Colonic mucosa (tissue), 4 donors: ENCODE measurements around the gene CARD8. TPM values are rescaled to one million over a fixed set of nuclear protein-coding genes. Genes with fewer than 3 reads are reported as not detected.

ENCODE experiments used
- DNase-seq: peaks from one replicate; pipeline ENCODE4 v3.0.0-alpha.2; 2020
- H3K27ac ChIP-seq: fragments of 200-600 bp; one replicate; pipeline ENCODE4 v1.8.0; 2021
- H3K27me3 ChIP-seq: fragments of 200-600 bp; one replicate; pipeline ENCODE4 v1.8.0; 2021
- H3K36me3 ChIP-seq: fragments of 200-600 bp; one replicate; pipeline ENCODE4 v1.8.0; 2021
- H3K4me1 ChIP-seq: fragments of 200-600 bp; one replicate; pipeline ENCODE4 v1.8.0; 2021; ENCODE audit warnings: mild to moderate bottlenecking
- H3K4me3 ChIP-seq: fragments of 200-600 bp; one replicate; pipeline ENCODE4 v1.8.0; 2021
- H3K9ac ChIP-seq, 2 donors: one replicate each; pipeline ENCODE4 v1.7.0; 2013; ENCODE audit warnings: control low read depth in 2 of 2, low read depth in 2 of 2, low read length in 2 of 2
- H3K9me3 ChIP-seq: fragments of 200-600 bp; one replicate; pipeline ENCODE4 v1.8.0; 2021
- intact Hi-C: fragments of 100-400 bp; cut with DNase I; formaldehyde crosslinking; loops from one replicate; pipeline ENCODE4 v1.14.1; 2022
- total RNA-seq, 2 donors: library from RNA; stranded (reverse); fragmentation: NEBNext Ultra II Directional in 1 of 2; extraction: Animal tissue kit (Norgen Biotek cat#: 25700) in 1 of 2; gene quantifications; one replicate each; pipeline ENCODE4 v1.2.1, GENCODE V29; 2021
- TF ChIP-seq, protein P1 (sequence below): fragments of 200-600 bp; IDR thresholded peaks from one replicate; pipeline ENCODE4 v1.8.0; 2022; ENCODE audit warnings: antibody characterized with exemption, mild to moderate bottlenecking
- donor health status: healthy.
- donor health status: DM: no; HTN: no; CAD: no.
- donor health status: DM: no; HTN: no; CAD: no.

Gene CARD8
- total RNA-seq, 2 donors from 2014 or later, result 17.9 to 20.3 TPM

DNA sequence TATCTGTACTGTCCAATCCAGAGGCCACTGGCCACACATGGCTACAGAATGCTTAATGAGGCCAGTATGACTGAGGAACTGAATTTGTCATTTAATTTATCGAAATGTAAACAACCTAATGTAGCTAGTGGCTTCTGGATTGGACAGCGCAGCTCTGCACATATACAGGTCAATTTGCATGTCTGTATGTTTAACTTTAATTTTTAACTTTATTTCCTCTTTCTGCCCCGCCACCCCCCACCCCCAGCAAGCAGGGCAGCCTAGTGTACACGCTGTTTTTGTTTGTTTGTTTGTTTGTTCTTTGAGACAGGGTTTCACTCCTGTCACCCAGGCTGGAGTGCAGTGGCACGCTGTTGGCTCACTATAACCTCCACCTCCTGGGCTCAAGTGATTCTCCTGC lies 69.7 kb downstream of the CARD8 start:
- intact Hi-C loops, result no loop called here

DNA sequence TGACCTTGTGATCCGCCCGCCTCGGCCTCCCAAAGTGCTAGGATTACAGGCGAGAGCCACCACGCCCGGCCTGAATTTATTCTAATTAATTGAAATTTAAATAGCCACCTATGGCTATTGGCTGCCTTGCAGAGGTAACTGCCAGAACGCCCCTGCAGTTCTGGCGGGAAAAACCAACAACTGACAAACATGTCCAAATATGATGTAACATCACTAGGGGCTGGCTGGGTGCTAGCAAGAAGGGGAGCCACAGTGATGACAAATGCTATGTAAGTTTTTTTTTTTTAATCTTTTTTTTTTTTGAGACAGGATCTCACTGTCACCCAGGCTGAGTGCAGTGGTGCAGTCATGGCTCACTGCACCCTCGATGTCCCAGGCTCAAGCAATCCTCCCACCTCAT lies 72.4 kb downstream of the CARD8 start:
- no peak overlapping the region for H3K9ac ChIP-seq
- intact Hi-C loops, result no loop called here
- H3K27ac ChIP-seq, result no peak overlapping the region
- no peaks in the 10 kb centered on the region for H3K9me3 ChIP-seq
- no peaks in the 10 kb centered on the region for H3K27me3 ChIP-seq
- DNase-seq, result no peak
- H3K4me3 ChIP-seq, result no peak overlapping the region
- TF ChIP-seq, protein P1, sequence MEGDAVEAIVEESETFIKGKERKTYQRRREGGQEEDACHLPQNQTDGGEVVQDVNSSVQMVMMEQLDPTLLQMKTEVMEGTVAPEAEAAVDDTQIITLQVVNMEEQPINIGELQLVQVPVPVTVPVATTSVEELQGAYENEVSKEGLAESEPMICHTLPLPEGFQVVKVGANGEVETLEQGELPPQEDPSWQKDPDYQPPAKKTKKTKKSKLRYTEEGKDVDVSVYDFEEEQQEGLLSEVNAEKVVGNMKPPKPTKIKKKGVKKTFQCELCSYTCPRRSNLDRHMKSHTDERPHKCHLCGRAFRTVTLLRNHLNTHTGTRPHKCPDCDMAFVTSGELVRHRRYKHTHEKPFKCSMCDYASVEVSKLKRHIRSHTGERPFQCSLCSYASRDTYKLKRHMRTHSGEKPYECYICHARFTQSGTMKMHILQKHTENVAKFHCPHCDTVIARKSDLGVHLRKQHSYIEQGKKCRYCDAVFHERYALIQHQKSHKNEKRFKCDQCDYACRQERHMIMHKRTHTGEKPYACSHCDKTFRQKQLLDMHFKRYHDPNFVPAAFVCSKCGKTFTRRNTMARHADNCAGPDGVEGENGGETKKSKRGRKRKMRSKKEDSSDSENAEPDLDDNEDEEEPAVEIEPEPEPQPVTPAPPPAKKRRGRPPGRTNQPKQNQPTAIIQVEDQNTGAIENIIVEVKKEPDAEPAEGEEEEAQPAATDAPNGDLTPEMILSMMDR, result no peak
- no peaks in the 10 kb centered on the region for H3K36me3 ChIP-seq
- no peaks in the 10 kb centered on the region for H3K4me1 ChIP-seq

More for the DNA sequence above, 69.7 kb downstream of the CARD8 start:
- Histone ChIP-seq H3K27ac (no peak overlapping the region), H3K36me3 (no peaks in the 10 kb centered on the region), H3K4me1 (no peaks in the 10 kb centered on the region), H3K9ac (no peak overlapping the region), H3K4me3 (no peak overlapping the region), H3K27me3 (no peaks in the 10 kb centered on the region), H3K9me3 (no peaks in the 10 kb centered on the region)
- TF ChIP-seq, protein P1, result no peak
- DNase-seq, result no peak

DNA sequence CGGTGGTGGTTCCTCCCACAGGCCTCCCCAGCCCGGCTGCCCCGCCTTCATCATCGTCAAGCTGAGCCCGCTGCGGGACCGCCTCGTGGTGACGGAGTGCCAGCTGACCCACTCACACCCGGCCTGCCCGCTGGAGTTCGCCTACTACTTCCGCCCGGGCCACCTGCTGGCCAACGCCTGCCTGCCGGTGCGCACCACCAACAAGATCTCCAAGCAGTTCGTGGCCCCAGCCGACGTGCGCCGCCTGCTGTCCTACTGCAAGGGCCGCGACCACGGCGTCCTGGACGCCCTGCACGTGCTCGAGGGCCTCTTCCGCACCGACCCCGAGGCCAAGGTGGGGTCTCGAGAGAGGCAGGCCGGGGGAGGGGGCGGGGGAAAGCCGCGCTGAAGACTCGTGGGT lies 73.3 kb downstream of the CARD8 start:
- Histone ChIP-seq H3K27ac (no peak overlapping the region), H3K27me3 (no peaks in the 10 kb centered on the region), H3K4me1 (no peaks in the 10 kb centered on the region), H3K36me3 (no peaks in the 10 kb centered on the region), H3K9me3 (no peaks in the 10 kb centered on the region), H3K4me3 (no peak overlapping the region), H3K9ac (no peak overlapping the region)
- TF ChIP-seq, protein P1, result no peak
- intact Hi-C loops, result no loop called here
- DNase-seq, result no peak

DNA sequence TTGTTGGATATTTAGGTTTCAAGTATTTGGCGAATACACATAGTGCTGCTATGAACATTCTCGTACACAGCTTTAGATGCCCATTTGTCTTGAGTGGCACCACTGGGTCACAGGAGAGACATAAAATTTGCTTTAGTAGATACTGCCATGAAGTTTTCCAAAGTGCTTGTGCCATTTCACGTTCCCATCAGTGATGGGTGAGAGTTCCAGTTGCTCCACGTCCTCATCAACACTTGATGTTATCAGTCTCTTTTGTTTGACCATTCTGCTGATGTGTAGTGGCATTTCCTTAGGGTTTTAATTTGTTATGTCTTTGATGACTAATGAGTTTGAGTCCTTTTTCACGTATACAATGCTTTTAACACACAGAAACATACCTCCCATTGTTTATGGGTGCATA lies 74.2 kb downstream of the CARD8 start:
- H3K4me3 ChIP-seq, result no peak overlapping the region
- no peaks in the 10 kb centered on the region for H3K9me3 ChIP-seq
- H3K4me1 ChIP-seq, result no peaks in the 10 kb centered on the region
- no peak overlapping the region for H3K9ac ChIP-seq
- no peaks in the 10 kb centered on the region for H3K36me3 ChIP-seq
- H3K27me3 ChIP-seq, result no peaks in the 10 kb centered on the region
- TF ChIP-seq, protein P1, result no peak
- DNase-seq, result no peak
- intact Hi-C loops, result no loop called here
- H3K27ac ChIP-seq, result no peak overlapping the region

DNA sequence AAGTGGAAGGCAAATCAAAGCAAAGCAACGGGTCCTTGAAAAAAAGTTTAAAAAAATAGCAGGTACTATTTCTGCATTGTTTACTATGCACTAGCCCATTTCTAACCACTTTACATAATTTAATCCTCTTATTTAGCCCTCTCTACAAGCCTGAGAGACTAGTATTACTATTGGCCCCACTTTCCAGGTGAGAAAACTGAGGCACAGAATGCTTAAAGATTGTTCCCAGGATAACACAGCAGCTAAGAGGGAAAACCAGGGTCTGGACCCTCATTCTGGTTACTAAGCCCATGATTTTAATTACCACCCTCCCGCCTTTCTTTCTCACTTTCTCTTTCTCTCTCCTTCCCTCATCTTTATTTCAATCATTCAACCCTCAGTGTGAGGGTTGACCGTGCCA lies 79.5 kb downstream of the CARD8 start:
- no peak for DNase-seq
- H3K27ac ChIP-seq, result no peak overlapping the region
- H3K4me3 ChIP-seq, result no peak overlapping the region
- H3K9me3 ChIP-seq, result no peaks in the 10 kb centered on the region
- no peak overlapping the region for H3K9ac ChIP-seq
- TF ChIP-seq, protein P1, result no peak
- peaks cover 2% of the 10 kb centered on the region for H3K4me1 ChIP-seq
- no peaks in the 10 kb centered on the region for H3K36me3 ChIP-seq
- intact Hi-C loops, result no loop called here
- H3K27me3 ChIP-seq, result no peaks in the 10 kb centered on the region

DNA sequence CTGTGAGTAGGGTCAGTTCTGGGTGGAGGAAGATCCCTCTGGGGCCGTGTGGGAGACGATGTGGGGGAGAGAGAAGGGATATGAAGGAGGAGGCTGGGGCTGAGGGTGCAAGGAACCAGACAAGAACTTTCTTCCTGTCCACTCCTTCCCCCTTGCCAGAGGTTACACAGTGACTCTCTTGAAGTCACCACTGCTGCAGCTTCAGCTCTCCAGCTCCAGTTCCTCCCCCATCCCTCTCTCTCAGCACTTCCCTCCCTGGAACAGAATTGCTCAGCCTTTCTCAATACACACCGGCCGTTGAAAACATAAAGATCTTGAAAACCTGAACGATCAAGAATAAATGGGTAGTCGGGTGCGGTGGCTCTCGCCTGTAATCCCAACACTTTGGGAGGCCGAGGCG lies 80.1 kb downstream of the CARD8 start:
- intact Hi-C loops, result no loop called here
- Histone ChIP-seq H3K36me3 (no peaks in the 10 kb centered on the region), H3K9me3 (no peaks in the 10 kb centered on the region), H3K27ac (no peak overlapping the region), H3K9ac (no peak overlapping the region), H3K4me3 (no peak overlapping the region), H3K27me3 (no peaks in the 10 kb centered on the region), H3K4me1 (peaks cover 4% of the 10 kb centered on the region)
- TF ChIP-seq, protein P1, result no peak
- DNase-seq, result no peak
